ENCODE results near the gene GLI2.

DNA sequence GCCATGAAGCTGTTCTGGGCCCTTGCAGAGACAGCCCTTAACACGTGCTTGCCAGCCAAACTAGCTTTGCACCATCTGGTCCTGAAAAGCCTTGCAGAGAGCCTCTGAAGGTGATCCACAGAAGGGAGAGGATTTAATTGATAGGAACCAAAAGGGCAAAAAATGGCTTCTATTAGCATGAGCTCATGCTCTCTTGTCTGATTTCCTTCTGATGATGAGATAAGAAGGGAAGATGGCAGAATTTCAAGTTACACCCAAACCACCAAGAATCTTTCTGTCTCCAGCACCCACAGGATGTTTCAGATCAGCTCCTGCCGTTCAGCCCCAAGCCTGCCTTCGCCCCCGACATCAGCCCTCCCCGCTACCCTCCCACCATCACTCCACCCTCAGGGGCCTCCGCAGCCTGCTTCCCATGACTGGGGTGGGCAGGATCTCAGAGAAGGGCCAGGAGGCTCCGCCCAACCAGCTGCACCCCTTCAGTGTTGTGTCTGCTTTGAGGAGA, 23.4 kb upstream of the GLI2 start:
- TF ChIP-seq, protein P1, sequence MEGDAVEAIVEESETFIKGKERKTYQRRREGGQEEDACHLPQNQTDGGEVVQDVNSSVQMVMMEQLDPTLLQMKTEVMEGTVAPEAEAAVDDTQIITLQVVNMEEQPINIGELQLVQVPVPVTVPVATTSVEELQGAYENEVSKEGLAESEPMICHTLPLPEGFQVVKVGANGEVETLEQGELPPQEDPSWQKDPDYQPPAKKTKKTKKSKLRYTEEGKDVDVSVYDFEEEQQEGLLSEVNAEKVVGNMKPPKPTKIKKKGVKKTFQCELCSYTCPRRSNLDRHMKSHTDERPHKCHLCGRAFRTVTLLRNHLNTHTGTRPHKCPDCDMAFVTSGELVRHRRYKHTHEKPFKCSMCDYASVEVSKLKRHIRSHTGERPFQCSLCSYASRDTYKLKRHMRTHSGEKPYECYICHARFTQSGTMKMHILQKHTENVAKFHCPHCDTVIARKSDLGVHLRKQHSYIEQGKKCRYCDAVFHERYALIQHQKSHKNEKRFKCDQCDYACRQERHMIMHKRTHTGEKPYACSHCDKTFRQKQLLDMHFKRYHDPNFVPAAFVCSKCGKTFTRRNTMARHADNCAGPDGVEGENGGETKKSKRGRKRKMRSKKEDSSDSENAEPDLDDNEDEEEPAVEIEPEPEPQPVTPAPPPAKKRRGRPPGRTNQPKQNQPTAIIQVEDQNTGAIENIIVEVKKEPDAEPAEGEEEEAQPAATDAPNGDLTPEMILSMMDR (conservative IDR thresholded peaks at IDR 0.05; ENCODE audit: low read length): no peak
- TF ChIP-seq EZH2phosphoT487 (IDR thresholded peaks at IDR 0.05; ENCODE audit: borderline replicate concordance, low read depth, low read length): no peak
